ENCODE measurements around the gene FZD2.
"Not testable (repeated sequence)": the region's sequence is repeated elsewhere in the genome, so short reads cannot be mapped to it uniquely, and the experiment has no call there.

Gene FZD2

DNA sequence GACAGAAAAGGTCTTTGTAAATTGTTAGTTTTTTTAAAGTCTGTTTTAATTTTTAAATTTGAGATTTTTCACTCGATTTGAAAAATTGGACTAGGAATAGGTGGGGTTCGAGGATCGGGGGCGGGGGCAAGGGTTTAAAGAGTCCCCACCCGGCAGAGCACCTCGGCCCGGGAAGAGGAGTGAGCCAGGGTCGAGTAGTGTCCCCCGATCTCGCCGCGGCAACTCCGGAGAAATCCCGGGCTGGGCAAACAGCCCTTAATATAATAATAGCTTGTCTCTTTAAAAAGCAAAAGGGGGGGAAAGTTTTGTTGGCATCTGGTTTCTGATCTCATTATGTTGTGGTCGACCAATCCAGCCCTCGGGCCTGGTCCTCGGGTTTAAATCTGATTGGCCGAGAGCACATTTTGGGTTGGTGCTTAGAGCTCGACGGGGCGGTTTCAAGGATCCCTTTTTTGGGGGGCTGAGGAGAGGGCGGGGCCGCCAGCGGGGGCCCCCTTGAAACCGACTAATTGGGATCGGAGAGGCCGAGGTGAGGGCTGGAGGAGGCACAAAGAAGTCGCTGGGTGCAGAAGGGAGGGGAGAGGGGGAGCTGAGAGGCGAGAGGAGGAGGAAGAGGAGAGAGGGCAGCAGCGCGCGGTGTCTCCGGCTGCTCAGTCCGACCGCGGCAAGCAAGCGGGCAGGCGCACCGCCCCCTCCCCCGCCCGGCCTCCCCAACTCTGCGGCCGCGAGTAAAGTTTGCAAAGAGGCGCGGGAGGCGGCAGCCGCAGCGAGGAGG lies at the start of gene FZD2:
Gene FZD2, plus strand, starts transcription at position 653 of the 775 bp plus-strand sequence. CDS start 205 bp downstream, outside the sequence.
- peak; percentile 13 for DNase-seq

GRCh38 chr17:44511241-44512134 lies 45.8 kb upstream of the FZD2 start:
- not testable (repeated sequence) for DNase-seq

DNA sequence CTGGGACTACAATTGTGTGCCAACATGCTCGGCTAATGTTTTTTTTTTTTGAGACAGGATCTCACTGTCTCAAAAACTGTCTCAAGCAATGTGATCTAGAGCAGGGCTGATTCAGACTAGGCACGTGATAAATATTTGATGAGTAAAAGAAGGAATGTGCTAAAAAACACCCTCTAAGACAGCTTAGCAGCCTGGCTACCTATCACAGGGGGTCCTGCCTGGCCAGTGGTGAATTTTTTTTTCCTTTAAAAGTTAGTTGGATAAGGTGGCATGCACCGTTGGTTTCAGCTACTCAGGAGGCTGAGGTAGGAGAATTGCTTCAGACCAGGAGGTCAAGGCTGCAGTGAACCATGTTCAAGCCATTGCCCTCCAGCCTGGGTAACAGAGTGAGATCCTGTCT lies 39.3 kb upstream of the FZD2 start:
- no peak for DNase-seq

DNA sequence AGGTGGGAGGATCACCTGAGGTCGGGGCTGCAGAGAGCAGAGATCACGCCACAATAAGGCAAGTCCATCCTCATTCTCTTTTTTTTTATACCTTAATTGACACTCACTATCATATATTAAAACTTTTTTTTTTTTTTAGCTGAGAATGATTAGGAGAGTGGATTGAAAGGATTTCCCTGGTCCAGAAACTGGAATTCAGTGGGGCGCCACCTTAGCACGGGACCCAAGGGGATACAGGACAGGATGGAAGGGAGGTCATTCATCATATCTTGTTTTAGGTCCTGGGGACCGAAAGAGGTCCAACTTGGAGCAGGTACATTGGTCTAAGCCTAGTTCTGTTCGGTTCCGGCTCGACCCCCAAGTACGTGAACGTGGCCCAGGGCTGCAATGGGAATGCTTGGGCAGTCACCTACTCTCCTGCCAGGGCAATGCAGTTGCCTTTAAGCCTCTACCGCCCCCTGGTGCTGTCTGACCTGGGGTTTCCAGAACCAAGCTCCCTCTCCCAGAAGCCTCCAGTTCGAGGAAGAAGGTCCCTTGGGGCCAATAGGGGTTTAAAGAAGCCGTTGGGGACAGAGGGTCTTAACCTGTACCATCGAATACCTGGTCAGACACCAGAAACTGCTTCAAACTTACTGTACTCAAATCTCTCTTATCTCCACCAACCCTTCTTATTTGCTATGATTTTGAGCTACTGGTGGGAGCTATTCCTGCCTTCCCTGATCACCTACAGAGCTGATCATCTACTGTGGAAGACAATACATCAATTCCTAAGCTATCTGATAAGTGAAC lies 34.2 kb upstream of the FZD2 start:
- DNase-seq = peak; percentile 40

DNA sequence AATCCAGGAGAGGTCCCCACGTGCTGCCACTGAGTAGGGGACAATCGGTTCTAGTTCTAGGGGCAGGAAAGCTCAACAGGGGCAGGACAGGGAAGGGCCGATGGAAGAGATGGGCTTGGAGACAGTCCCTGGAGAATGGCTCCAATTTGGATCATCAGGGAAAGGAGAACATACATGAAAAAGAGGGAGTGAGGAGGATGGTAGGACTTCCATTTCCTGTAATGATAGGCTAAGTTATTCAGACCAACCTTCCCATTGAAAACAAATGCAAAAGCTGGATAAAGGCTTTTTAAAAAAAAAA lies 33.7 kb upstream of the FZD2 start:
- DNase-seq = no peak

DNA sequence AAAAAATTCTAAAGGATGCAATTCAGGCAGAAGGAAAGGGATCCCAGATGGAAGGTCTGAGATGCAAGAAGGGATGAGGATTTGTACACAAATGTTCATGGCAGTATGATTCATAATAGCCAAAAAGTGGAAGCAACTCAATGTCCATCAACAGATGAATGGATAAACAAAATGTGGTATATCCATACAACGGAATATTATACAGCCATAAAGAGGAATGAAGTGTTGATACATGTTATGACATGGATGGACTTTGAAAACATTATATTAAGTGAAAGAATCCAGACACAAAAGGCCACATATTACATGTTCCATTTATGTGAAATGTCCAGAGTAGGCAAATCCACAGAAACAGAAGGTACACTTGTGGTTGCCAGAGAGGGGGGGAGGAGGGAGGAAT lies 30.2 kb upstream of the FZD2 start:
- no peak for DNase-seq

- no peak for DNase-seq
These were observed 29.3 kb upstream of the FZD2 start for GRCh38 chr17:44527954-44528353.

GRCh38 chr17:44529864-44530263 lies 27.4 kb upstream of the FZD2 start:
- no peak for DNase-seq

DNA sequence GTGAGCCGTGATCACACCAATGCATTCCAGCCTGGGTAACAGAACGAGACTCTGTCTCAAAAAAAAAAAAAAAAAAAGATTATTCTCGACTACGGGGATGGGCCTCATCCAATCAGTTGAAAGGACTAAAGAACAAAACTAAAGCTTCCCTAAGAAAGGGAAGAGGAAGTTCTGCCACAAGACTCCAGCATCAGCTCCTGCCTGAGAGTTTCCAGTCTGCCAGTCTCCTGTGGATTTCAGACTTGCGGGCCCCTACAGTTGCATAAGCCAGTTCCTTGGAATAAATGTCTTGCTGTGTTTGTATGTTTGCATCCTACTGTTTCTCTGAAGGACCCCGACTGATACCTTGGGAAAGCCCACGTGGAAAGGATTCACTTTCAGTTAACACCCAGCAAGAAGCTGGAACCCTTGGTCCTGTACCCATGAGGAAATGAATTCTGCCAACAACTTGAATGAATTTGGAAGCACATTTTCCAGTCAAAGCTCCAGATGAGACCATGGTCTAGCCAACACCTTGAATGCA lies 26.3 kb upstream of the FZD2 start:
- DNase-seq = no peak

- DNase-seq = peak; percentile 90
These were observed 23.6 kb upstream of the FZD2 start for GRCh38 chr17:44533533-44534246.

GRCh38 chr17:44536090-44536953 lies 21.0 kb upstream of the FZD2 start:
- no peak for DNase-seq

DNA sequence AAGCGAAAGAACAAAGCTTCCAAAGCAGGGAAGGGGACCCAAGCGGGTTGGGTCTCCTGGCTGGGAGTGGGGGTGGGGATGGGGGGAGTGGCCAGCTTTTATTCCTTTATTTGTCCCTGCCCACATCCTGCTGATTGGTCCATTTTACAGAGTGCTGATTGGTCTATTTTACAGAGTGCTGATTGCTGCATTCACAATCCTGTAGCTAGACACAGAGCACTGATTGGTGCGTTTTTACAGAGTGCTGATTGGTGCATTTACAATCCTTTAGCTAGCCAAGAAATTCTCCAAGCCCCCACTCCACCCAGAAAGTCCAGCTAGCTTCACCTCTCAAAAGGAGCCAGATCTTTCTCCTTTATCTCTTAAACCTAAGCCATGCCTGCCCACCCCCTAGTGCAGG lies 19.4 kb upstream of the FZD2 start:
- DNase-seq = not testable (repeated sequence)

- no peak for DNase-seq
These were observed 17.6 kb upstream of the FZD2 start for GRCh38 chr17:44539673-44540072.

DNA sequence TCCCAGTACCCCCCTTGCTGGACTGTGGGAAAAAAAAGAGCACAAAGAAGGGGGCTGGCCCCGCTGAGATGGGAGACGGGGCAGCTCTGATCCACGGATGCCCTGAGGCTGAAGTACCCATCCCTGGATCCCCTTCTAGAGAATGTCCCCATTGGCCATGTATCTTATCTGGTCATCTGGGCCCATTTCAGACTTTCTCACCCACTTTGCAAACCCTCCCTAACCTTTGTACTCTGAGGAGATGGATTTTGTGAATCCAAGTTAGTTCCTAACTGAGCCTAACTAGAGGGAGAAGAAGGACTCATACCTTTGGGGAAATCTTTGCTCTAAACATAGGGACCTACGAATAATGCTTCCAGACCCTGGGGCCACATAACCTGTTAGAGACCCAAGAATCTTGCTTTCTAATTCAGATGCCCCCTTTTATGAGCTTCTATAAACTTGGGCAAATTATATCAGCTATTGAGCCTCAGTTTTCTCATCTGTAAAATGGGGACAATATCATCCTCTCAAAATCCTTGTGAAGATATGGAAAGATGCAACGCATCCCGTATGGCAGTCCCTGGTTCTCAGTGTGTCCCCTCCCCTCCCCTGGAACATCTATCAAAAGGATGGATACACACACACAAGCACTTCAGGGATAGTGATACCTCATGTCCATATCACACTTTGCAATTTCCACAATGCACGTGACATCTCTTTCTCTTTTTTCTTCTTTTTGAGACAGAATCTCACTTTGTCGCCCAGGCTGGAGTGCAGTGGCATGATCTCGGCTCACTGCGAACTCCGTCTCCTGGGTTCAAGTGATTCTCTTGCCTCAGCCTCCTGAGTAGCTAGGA lies 16.8 kb upstream of the FZD2 start:
- no peak for DNase-seq

- no peak for DNase-seq
These were observed 15.3 kb upstream of the FZD2 start for GRCh38 chr17:44541884-44542581.

GRCh38 chr17:44543213-44543904 lies 13.9 kb upstream of the FZD2 start:
- DNase-seq = no peak

- no peak for DNase-seq
These were observed 13.3 kb upstream of the FZD2 start for GRCh38 chr17:44543905-44544523.

Data from activated CD4-positive, alpha-beta T cell treated with anti-CD3 and anti-CD28 coated beads, Interleukin-2, amount 50 U/mL, for 1 hour (primary cell).